Neural cell (in vitro differentiated cells): Measurements from ENCODE around the gene OR52N5. TPM values are rescaled to one million over a fixed set of nuclear protein-coding genes. Genes with fewer than 3 reads are reported as not detected.

Source experiments
- H2AFZ ChIP-seq: fragments of 200-600, 300-800 bp; sonication (generic), shearing (Covaris generic); 2 replicates; pipeline ENCODE4 v1.6.0; 2014; ENCODE audit warnings: low read depth, mild to moderate bottlenecking, antibody characterized with exemption, low read length, moderate library complexity
- H3F3A ChIP-seq: fragments of 200-600 bp; shearing (Covaris generic); 2 replicates; pipeline ENCODE4 v1.6.1; 2016; ENCODE audit warnings: mild to moderate bottlenecking, moderate library complexity, mixed read lengths, antibody characterized with exemption, low read length; ENCODE audit not compliant: insufficient read depth, poor library complexity, severe bottlenecking
- H3K27ac ChIP-seq: fragments of 200-600, 300-800 bp; sonication (generic), shearing (Covaris generic); 2 replicates; pipeline ENCODE4 v1.5.1; 2014; ENCODE audit warnings: mild to moderate bottlenecking, low read length, moderate library complexity
- H3K27me3 ChIP-seq: fragments of 300-800, 200-600 bp; sonication (generic), shearing (Covaris generic); 2 replicates; pipeline ENCODE4 v1.6.0; 2014; ENCODE audit warnings: mild to moderate bottlenecking, low read depth, low read length, moderate library complexity; ENCODE audit not compliant: insufficient read depth
- H3K36me3 ChIP-seq: fragments of 300-800, 200-600 bp; sonication (generic), shearing (Covaris generic); 2 replicates; pipeline ENCODE4 v1.5.1; 2014; ENCODE audit warnings: mild to moderate bottlenecking, antibody characterized with exemption, low read length, moderate library complexity; ENCODE audit not compliant: insufficient read depth
- H3K4me2 ChIP-seq: fragments of 300-800, 200-600 bp; sonication (generic), shearing (Covaris generic); 2 replicates; pipeline ENCODE4 v1.6.0; 2014; ENCODE audit warnings: mild to moderate bottlenecking, low read length
- H3K4me3 ChIP-seq: fragments of 300-800, 200-600 bp; sonication (generic), shearing (Covaris generic); 2 replicates; pipeline ENCODE4 v1.5.1; 2014; ENCODE audit warnings: mild to moderate bottlenecking, low read length, moderate library complexity
- H3K79me2 ChIP-seq: fragments of 200-600 bp; shearing (Covaris generic); replicated peaks from 2 replicates; pipeline ENCODE4 v1.6.0; 2014; ENCODE audit warnings: mild to moderate bottlenecking, low read length, moderate library complexity; ENCODE audit not compliant: insufficient read depth
- H3K9ac ChIP-seq: fragments of 300-800, 200-600 bp; sonication (generic), shearing (Covaris generic); 2 replicates; pipeline ENCODE4 v1.6.1; 2016; ENCODE audit warnings: mild to moderate bottlenecking, low read length, mixed read lengths
- H3K9me2 ChIP-seq: fragments of 200-600 bp; shearing (Covaris generic); 2 replicates; pipeline ENCODE4 v1.6.1; 2016; ENCODE audit warnings: mild to moderate bottlenecking, low read length, mixed read lengths; ENCODE audit not compliant: insufficient read depth
- H3K9me3 ChIP-seq: fragments of 200-600, 300-800 bp; sonication (generic), shearing (Covaris generic); 2 replicates; pipeline ENCODE4 v1.6.1; 2016; ENCODE audit warnings: mild to moderate bottlenecking, mixed run types, low read length, moderate library complexity, mixed read lengths
- H4K20me1 ChIP-seq: fragments of 200-600 bp; shearing (Covaris generic); 2 replicates; pipeline ENCODE4 v1.6.1; 2016; ENCODE audit warnings: mild to moderate bottlenecking, mixed run types; ENCODE audit not compliant: insufficient read depth
- CTCF ChIP-seq: fragments of 450-650 bp; IDR thresholded peaks from 2 replicates; pipeline ENCODE4 v1.5.1; 2014; ENCODE audit warnings: antibody characterized with exemption, mild to moderate bottlenecking, moderate library complexity; ENCODE audit not compliant: poor library complexity, severe bottlenecking
- EP300 ChIP-seq: fragments of 450-650 bp; conservative IDR thresholded peaks from 2 replicates; pipeline ENCODE4 v1.6.1; 2014; ENCODE audit warnings: antibody characterized with exemption, mild to moderate bottlenecking, moderate library complexity; ENCODE audit not compliant: poor library complexity, severe bottlenecking
- EZH2 ChIP-seq: fragments of 200-600, 300-800 bp; shearing (Covaris generic), sonication (generic); IDR thresholded peaks from 2 replicates; pipeline ENCODE4 v1.6.1; 2014; ENCODE audit warnings: antibody characterized with exemption, low read length, borderline replicate concordance, mild to moderate bottlenecking; ENCODE audit not compliant: insufficient read depth, poor library complexity, severe bottlenecking
- MXI1 ChIP-seq: fragments of 450-650 bp; conservative IDR thresholded peaks from 2 replicates; pipeline ENCODE4 v1.6.1; 2014; ENCODE audit warnings: antibody characterized with exemption, mild to moderate bottlenecking; ENCODE audit not compliant: poor library complexity, severe bottlenecking
- POLR2AphosphoS5 ChIP-seq: IDR thresholded peaks from 2 replicates; pipeline ENCODE4 v1.6.1; 2012
- RAD21 ChIP-seq: fragments of 450-650 bp; conservative IDR thresholded peaks from 2 replicates; pipeline ENCODE4 v1.6.1; 2014; ENCODE audit warnings: antibody characterized with exemption, mild to moderate bottlenecking, moderate library complexity
- REST ChIP-seq: IDR thresholded peaks from 2 replicates; pipeline ENCODE4 v1.6.1; 2012; ENCODE audit warnings: borderline replicate concordance
- SMC3 ChIP-seq: fragments of 450-650 bp; conservative IDR thresholded peaks from 2 replicates; pipeline ENCODE4 v1.6.1; 2014; ENCODE audit warnings: antibody characterized with exemption, mild to moderate bottlenecking, moderate library complexity; ENCODE audit not compliant: poor library complexity
- TAF1 ChIP-seq: IDR thresholded peaks from 2 replicates; pipeline ENCODE4 v1.6.1; 2012; ENCODE audit warnings: low read depth
- polyA plus RNA-seq: library from polyadenylated mRNA; depleted of rRNA; stranded (reverse); fragments of >200 nt; gene quantifications from 2 replicates; pipeline ENCODE4 v1.2.3, GENCODE V29; 2014

The OR52N5 gene
- polyA plus RNA-seq, 1 donor from 2014 or later, result not detected

- H3K9ac ChIP-seq, result no peak overlapping the region
- H3K4me3 ChIP-seq, result no peak overlapping the region
- H3K27me3 ChIP-seq, result no peaks in the 10 kb centered on the region
- H4K20me1 ChIP-seq, result no peaks in the 10 kb centered on the region
- no peaks in the 10 kb centered on the region for H3K9me2 ChIP-seq
- H2AFZ ChIP-seq, result no peak overlapping the region
- H3K36me3 ChIP-seq, result no peaks in the 10 kb centered on the region
- no peak for TF ChIP-seq RAD21
- H3K79me2 ChIP-seq, result no peaks in the 10 kb centered on the region
- no peaks in the 10 kb centered on the region for H3F3A ChIP-seq
- H3K27ac ChIP-seq, result no peak overlapping the region
- H3K4me2 ChIP-seq, result no peak overlapping the region
- no peaks in the 10 kb centered on the region for H3K9me3 ChIP-seq
Observed at GRCh38 chr11:5746614-5747013, 36.5 kb downstream of the OR52N5 start.

GRCh38 chr11:5738431-5738830 is 44.7 kb downstream of the OR52N5 start:
- no peaks in the 10 kb centered on the region for H3K79me2 ChIP-seq
- no peak overlapping the region for H3K4me3 ChIP-seq
- no peak overlapping the region for H3K9ac ChIP-seq
- H3K27me3 ChIP-seq, result no peaks in the 10 kb centered on the region
- H3K9me2 ChIP-seq, result no peaks in the 10 kb centered on the region
- no peaks in the 10 kb centered on the region for H3K9me3 ChIP-seq
- H4K20me1 ChIP-seq, result no peaks in the 10 kb centered on the region
- no peak overlapping the region for H3K4me2 ChIP-seq
- no peak overlapping the region for H2AFZ ChIP-seq
- H3K27ac ChIP-seq, result no peak overlapping the region
- no peaks in the 10 kb centered on the region for H3K36me3 ChIP-seq
- no peaks in the 10 kb centered on the region for H3F3A ChIP-seq
- TF ChIP-seq EZH2, result no peak
- no peak for TF ChIP-seq TAF1
- no peak for TF ChIP-seq POLR2AphosphoS5
- no peak for TF ChIP-seq REST
- TF ChIP-seq EP300, result no peak
- no peak for TF ChIP-seq CTCF
- TF ChIP-seq MXI1, result no peak
- no peak for TF ChIP-seq RAD21
- TF ChIP-seq SMC3, result no peak
